ENCODE results near the gene IL5. TPM values are rescaled to one million over a fixed set of nuclear protein-coding genes. Genes with fewer than 3 reads are reported as not detected.

The IL5 gene
- polyA plus RNA-seq, 1 donor (not counting 4 experiments of a cell fraction or from before 2014, with no cell fraction given) = not detected

- Histone ChIP-seq H3K27me3 (ENCODE audit: control insufficient read depth, extremely low read depth, insufficient read depth, low read length) (no peaks in the 10 kb centered on the region), H3K9me1 (ENCODE audit: control insufficient read depth, extremely low read depth, insufficient read depth, low read length) (no peaks in the 10 kb centered on the region), H3K4me3 (ENCODE audit: control insufficient read depth in 2 of 3, extremely low read depth in 1 of 3, insufficient read depth in 2 of 3, low read depth in 1 of 3, low read length in 3 of 3) (no peak overlapping the region), H2AFZ (ENCODE audit: control insufficient read depth, low read length) (no peak overlapping the region), H4K20me1 (ENCODE audit: control insufficient read depth, extremely low read depth, insufficient read depth, low read length) (no peaks in the 10 kb centered on the region), H3K79me2 (ENCODE audit: control insufficient read depth, insufficient read depth, low read length) (peaks cover 12% of the 10 kb centered on the region), H3K27ac (ENCODE audit: control insufficient read depth, insufficient read depth, low read length) (no peak overlapping the region), H3K36me3 (ENCODE audit: control insufficient read depth in 2 of 2, extremely low read depth in 1 of 2, insufficient read depth in 2 of 2, low read length in 2 of 2) (no peaks in the 10 kb centered on the region), H3K9me3 (ENCODE audit: control insufficient read depth, low read depth, low read length) (no peaks in the 10 kb centered on the region), H3K4me1 (ENCODE audit: control insufficient read depth, extremely low read depth, insufficient read depth, low read length) (peaks cover 44% of the 10 kb centered on the region), H3K9ac (ENCODE audit: control insufficient read depth, extremely low read depth, insufficient read depth, low read length) (no peak overlapping the region), H3K4me2 (ENCODE audit: control insufficient read depth, extremely low read depth, insufficient read depth, low read depth, low read length) (no peak overlapping the region)
- TF ChIP-seq EZH2 (IDR thresholded peaks at IDR 0.05; ENCODE audit: low read length) (no peak), CTCF (optimal IDR thresholded peaks at IDR 0.05 in 1 of 3, IDR thresholded peaks at IDR 0.05 in 1 of 3, conservative IDR thresholded peaks at IDR 0.05 in 1 of 3; ENCODE audit: extremely low read depth in 1 of 3, insufficient read depth in 2 of 3, low read length in 3 of 3) (no peak)
- dilution Hi-C loops (cut with MboI; ENCODE audit: extremely low pct_ligation_motif_present, low sequenced_read_pairs) = no loop called here
- FAIRE-seq (no peak), DNase-seq (ENCODE audit: low read depth, low spot score) (no peak)
Observed at GRCh38 chr5:132493821-132494220, 49.5 kb downstream of the IL5 start.

DNA sequence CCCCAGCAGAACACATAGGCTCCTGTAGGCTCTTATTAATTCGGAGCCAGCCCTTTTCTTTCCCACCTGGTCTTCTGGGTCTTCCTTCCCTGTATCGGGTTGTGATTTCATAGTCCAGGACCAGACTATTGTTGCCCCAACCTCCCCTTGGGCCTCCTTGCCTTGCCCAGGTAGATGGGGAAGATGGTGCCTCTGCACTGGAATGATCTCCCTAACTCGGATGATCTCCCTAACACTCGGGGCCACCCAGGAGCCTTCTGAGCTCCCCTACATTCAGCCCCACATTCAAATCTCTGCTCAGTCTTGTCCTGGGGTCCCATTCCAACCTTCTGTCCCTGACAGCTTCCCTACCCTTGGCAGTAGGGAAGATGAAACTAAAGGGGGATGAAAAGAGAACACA, 50.1 kb downstream of the IL5 start:
- Histone ChIP-seq H3K27me3 (ENCODE audit: control insufficient read depth, extremely low read depth, insufficient read depth, low read length) (no peaks in the 10 kb centered on the region), H4K20me1 (ENCODE audit: control insufficient read depth, extremely low read depth, insufficient read depth, low read length) (no peaks in the 10 kb centered on the region), H3K27ac (ENCODE audit: control insufficient read depth, insufficient read depth, low read length) (no peak overlapping the region), H3K9ac (ENCODE audit: control insufficient read depth, extremely low read depth, insufficient read depth, low read length) (no peak overlapping the region), H3K79me2 (ENCODE audit: control insufficient read depth, insufficient read depth, low read length) (peaks cover 15% of the 10 kb centered on the region), H3K4me2 (ENCODE audit: control insufficient read depth, extremely low read depth, insufficient read depth, low read depth, low read length) (no peak overlapping the region), H3K9me1 (ENCODE audit: control insufficient read depth, extremely low read depth, insufficient read depth, low read length) (no peaks in the 10 kb centered on the region), H3K9me3 (ENCODE audit: control insufficient read depth, low read depth, low read length) (no peaks in the 10 kb centered on the region), H3K4me1 (ENCODE audit: control insufficient read depth, extremely low read depth, insufficient read depth, low read length) (peaks cover 45% of the 10 kb centered on the region), H3K4me3 (ENCODE audit: control insufficient read depth in 2 of 3, extremely low read depth in 1 of 3, insufficient read depth in 2 of 3, low read depth in 1 of 3, low read length in 3 of 3) (no peak overlapping the region), H3K36me3 (ENCODE audit: control insufficient read depth in 2 of 2, extremely low read depth in 1 of 2, insufficient read depth in 2 of 2, low read length in 2 of 2) (no peaks in the 10 kb centered on the region), H2AFZ (ENCODE audit: control insufficient read depth, low read length) (no peak overlapping the region)
- dilution Hi-C loops (cut with MboI; ENCODE audit: extremely low pct_ligation_motif_present, low sequenced_read_pairs) = no loop called here
- no peak for FAIRE-seq
- TF ChIP-seq CTCF (optimal IDR thresholded peaks at IDR 0.05 in 1 of 3, IDR thresholded peaks at IDR 0.05 in 1 of 3, conservative IDR thresholded peaks at IDR 0.05 in 1 of 3; ENCODE audit: extremely low read depth in 1 of 3, insufficient read depth in 2 of 3, low read length in 3 of 3) = no peak
- no peak for TF ChIP-seq EZH2 (IDR thresholded peaks at IDR 0.05; ENCODE audit: low read length)
- no peak for DNase-seq (ENCODE audit: low read depth, low spot score)
